Peyer's patch (tissue), 4 donors: Measurements from ENCODE around the gene C13orf42.

Source experiments
- CTCF ChIP-seq, 6 experiments: fragments of 450-650 bp in 4 of 6; fragments of 200-600 bp in 2 of 6; sonication (generic) in 1 of 6; IDR thresholded peaks; one replicate each; pipeline ENCODE4 v1.5.1; 2017 to 2019; ENCODE audit warnings: antibody characterized with exemption in 6 of 6, mild to moderate bottlenecking in 3 of 6, moderate library complexity in 1 of 6
- POLR2A ChIP-seq, 2 donors: fragments of 450-650 bp; IDR thresholded peaks; one replicate each; pipeline ENCODE4 v1.5.1; 2017; ENCODE audit warnings: antibody characterized with exemption in 2 of 2, mild to moderate bottlenecking in 2 of 2, moderate library complexity in 2 of 2

DNA sequence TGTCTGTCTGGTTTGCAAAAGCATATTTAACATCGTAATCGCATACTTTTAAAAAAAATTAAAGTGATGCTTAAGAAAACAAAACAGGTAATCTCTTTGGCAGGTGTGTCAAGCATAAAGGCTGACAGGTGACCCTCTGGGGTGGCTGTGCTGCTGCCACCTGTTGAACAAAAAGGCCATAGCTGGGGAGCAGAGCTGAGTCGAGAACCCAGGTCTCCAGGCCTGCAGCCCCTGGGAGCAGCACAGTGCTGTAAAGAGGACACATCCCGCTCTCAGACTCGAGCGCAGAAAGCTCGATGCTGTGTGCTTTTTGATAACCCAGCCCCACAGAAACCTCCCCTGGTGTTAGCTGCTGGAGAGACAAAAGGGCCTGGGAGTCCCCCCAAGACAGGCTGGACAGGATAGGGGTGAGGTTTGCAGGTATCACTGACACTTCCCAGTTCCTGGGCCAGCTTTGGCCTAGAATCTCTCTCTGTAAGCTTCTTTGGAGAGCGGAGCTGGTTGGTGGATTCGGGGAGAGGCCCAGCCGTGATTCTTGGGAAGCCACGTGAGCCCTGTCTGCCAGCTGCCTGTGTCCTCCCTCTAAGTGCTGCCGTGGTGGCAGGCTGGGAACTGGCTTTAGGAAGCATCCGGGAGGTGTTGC lies 66.9 kb downstream of the C13orf42 start:
- TF ChIP-seq POLR2A (IDR thresholded peaks at IDR 0.05), result no peak
- no peak for TF ChIP-seq CTCF (IDR thresholded peaks at IDR 0.05)
